NK-92 (cell line): ENCODE measurements around the gene CLDN18.

Source experiments
- DNase-seq: peaks from one replicate; lab custom pipeline; 2025; ENCODE audit not compliant: unreplicated experiment; lab: John Stamatoyannopoulos, UW

The CLDN18 gene

GRCh38 chr3:138023754-138024153 is 13.8 kb downstream of the CLDN18 start:
- DNase-seq: no peak

- DNase-seq: no peak
Observed at GRCh38 chr3:138025553-138025952, 15.6 kb downstream of the CLDN18 start.

DNA sequence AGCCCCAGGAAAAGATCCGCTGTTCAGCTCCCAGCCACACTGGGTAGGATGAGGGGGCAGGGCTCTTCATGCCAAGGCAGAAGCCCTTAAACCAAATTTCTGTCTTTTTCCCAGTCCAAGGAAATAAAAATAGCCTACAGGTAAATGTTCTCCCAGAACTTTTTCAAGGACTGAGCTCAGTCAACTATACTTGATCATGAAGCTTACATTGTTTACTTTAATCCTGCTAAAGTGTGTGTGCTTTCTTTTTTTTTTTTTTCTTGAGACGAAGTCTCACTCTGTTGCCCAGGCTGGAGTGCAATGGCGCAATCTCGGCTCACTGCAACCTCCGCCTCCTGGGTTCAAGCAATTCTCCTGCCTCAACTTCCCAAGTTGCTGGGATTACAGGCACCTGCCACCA is 17.9 kb downstream of the CLDN18 start:
- DNase-seq: no peak

- no peak for DNase-seq
Observed at GRCh38 chr3:138030734-138031280, 20.8 kb downstream of the CLDN18 start.

- no peak for DNase-seq
Observed at GRCh38 chr3:138031536-138031935, 21.6 kb downstream of the CLDN18 start.

GRCh38 chr3:138032567-138032966 is 22.6 kb downstream of the CLDN18 start:
- no peak for DNase-seq

GRCh38 chr3:138033202-138033691 is 23.3 kb downstream of the CLDN18 start:
- DNase-seq: no peak

DNA sequence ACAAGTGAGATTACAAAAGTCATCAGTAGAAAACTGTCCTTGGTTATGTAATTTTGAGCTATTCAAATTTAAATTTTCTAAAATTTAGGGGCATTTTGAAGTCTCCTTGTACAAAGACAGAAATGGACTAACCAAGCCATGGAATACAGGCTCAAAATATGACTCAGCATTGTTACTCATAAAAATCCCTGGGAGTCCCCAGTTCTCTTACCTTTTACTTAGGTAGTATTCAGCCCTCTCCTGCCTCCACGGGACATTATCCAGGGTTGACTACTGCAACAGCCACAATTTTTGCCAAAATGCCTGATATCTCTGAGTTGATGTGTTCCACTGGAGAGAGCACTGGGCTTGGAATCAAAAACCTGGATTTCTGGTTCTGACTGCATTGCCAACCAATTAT is 25.0 kb downstream of the CLDN18 start:
- DNase-seq: no peak

DNA sequence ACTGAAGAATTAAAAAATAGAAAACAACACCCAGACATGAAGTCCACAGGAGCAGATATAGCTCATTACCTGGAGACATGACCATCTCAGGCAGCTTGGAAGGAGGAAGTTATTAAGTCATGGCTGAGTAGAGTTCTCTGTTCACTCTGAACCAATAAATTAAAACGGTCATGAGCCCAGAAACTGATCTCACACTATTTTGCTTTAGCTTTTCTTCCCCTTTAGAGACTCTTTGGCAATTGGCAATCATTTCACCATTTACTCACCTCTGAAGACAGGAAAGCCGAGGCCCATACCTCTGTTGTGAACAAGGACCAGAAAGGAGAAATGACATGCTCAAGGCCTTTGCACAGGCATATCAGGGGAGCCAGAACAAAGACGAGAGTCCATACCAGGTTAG is 26.6 kb downstream of the CLDN18 start:
- DNase-seq: no peak

GRCh38 chr3:138038725-138039462 is 28.9 kb downstream of the CLDN18 start:
- DNase-seq: no peak

GRCh38 chr3:138042043-138042442 is 32.1 kb downstream of the CLDN18 start:
- DNase-seq: no peak

GRCh38 chr3:138043266-138044029 is 33.5 kb downstream of the CLDN18 start:
- no peak for DNase-seq

- DNase-seq: no peak
Observed at GRCh38 chr3:138046085-138046484, 36.1 kb downstream of the CLDN18 start.

GRCh38 chr3:138046955-138047354 is 37.0 kb downstream of the CLDN18 start:
- DNase-seq: no peak

- no peak for DNase-seq
Observed at GRCh38 chr3:138047596-138048158, 37.7 kb downstream of the CLDN18 start.

GRCh38 chr3:138049157-138049919 is 39.4 kb downstream of the CLDN18 start:
- DNase-seq: no peak

DNA sequence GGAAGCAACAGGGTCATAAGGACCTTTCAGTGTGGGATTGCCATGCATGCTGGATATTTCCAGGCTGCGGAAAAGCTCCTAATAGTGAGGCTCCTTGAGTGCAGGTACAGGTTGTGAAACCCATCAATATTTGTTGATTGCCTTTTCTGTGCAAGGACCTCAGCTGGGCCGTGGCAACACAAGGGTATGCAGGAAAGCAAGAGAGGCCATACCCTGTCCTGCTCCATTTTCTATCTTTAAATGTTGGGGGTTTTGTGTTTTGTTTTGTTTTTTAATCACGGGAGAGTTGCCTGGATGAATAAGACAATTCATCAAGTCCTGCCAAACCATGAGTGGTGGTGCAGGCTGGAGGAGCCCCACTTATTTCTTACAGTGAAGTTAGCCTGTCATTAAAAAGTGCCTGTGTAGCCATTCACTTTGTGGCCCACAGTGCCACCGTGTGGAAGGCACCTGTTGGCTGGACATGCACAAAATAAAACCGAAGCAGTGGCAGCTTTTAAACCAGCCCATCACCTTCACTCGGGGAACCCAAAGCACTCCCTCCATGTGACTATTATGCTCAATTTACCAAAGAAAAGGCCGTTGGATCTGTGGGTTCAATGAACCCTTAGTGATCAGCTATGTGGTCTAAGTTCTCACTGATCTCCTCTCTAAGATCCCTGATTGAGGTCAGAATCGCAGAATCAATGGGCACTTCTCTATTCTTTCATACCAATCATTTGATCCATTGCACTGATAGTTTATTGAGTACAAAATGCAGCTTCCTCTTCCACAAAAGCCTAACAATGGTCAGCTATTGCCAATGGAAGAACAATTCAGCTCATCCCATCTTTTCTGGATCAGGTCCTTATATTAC is 42.2 kb downstream of the CLDN18 start:
- no peak for DNase-seq

DNA sequence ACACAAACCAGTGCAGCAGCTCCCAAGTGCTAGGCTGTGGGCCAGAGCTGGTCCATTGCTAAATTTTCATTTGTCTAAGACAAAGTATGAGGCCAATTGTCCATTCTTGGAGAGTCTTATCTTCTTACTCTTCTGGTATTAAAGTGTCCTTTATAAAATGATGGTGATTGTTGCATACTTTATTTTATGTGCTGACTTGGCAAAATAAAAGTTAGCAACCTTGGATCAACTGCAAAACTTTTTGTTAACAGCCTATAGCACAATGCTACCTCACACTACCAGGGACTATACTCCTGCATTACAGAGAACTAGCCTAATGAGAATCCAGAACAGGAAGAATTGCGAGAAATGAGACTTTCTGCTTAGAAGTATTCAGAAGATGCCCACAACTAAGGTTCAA is 44.1 kb downstream of the CLDN18 start:
- no peak for DNase-seq

GRCh38 chr3:138057384-138057783 is 47.4 kb downstream of the CLDN18 start:
- DNase-seq: no peak

DNA sequence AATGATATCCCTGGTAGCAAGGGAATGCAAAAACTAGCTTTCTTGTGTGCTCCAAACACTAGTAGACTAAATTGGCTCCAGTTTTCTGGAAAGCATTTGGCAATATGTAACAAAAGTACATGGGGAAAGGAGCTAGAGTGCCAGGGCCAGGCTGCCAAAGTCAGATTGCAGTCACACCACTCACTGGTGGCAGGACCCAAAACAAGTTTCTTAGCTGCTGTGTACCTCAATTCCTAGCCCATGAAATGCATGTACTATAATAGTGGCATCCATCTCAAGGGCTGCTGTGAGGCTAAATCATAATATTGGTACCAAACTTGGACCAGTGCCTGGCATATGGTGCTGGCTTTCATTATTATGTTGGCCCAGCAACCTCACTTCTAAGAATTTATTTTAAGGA is 49.3 kb downstream of the CLDN18 start:
- DNase-seq: no peak
